Measurements from ENCODE around the gene TLK2.
"Not testable (repeated sequence)": the region's sequence is repeated elsewhere in the genome, so short reads cannot be mapped to it uniquely, and the experiment has no call there.

GRCh38 chr17:62516376-62516775 lies 37.8 kb downstream of the TLK2 start:
- not testable (repeated sequence) for TF ChIP-seq CTCF (conservative IDR thresholded peaks at IDR 0.05; ENCODE audit: low read depth in 2 of 2); EZH2 (IDR thresholded peaks at IDR 0.05; ENCODE audit: low read depth, unreplicated experiment); POLR2AphosphoS5 (IDR thresholded peaks at IDR 0.05; ENCODE audit: low read depth); ETS1 (IDR thresholded peaks at IDR 0.05); EZH2phosphoT487 (IDR thresholded peaks at IDR 0.05; ENCODE audit: unreplicated experiment); REST (IDR thresholded peaks at IDR 0.05; ENCODE audit: unreplicated experiment); ZNF114 (CRISPR knock-in tag; IDR thresholded peaks at IDR 0.05); CREB1 (CRISPR knock-in tag; IDR thresholded peaks at IDR 0.05; ENCODE audit: low read depth)
